Measurements from ENCODE around the gene USP28.

The USP28 gene

GRCh38 chr11:113850188-113850587 lies 25.2 kb downstream of the USP28 start:
- Histone ChIP-seq H3K4me3 (IDR thresholded peaks at IDR 0.05; ENCODE audit: insufficient read depth, low read depth, low read length) (no peak overlapping the region), H3K27me3 (ENCODE audit: insufficient read depth, low read depth) (no peaks in the 10 kb centered on the region), H3K9ac (no peak overlapping the region), H3K4me1 (ENCODE audit: low read depth, poor library complexity, severe bottlenecking) (peaks cover 46% of the 10 kb centered on the region), H3K79me2 (ENCODE audit: insufficient read depth, low read depth) (no peaks in the 10 kb centered on the region), H3K27ac (no peak overlapping the region), H2AFZ (ENCODE audit: low read depth) (no peak overlapping the region), H3K4me2 (no peak overlapping the region), H3K36me3 (ENCODE audit: insufficient read depth) (no peaks in the 10 kb centered on the region), H4K20me1 (ENCODE audit: insufficient read depth) (no peaks in the 10 kb centered on the region)
- no peak for TF ChIP-seq CTCF (conservative IDR thresholded peaks at IDR 0.05; ENCODE audit: low read depth, low read length)

- H3K4me1 ChIP-seq (ENCODE audit: low read depth, poor library complexity, severe bottlenecking) = peaks cover 42% of the 10 kb centered on the region
- H3K36me3 ChIP-seq (ENCODE audit: insufficient read depth) = no peaks in the 10 kb centered on the region
- H3K27me3 ChIP-seq (ENCODE audit: insufficient read depth, low read depth) = no peaks in the 10 kb centered on the region
- H3K27ac ChIP-seq = no peak overlapping the region
- H3K79me2 ChIP-seq (ENCODE audit: insufficient read depth, low read depth) = no peaks in the 10 kb centered on the region
- H2AFZ ChIP-seq (ENCODE audit: low read depth) = no peak overlapping the region
- TF ChIP-seq CTCF (conservative IDR thresholded peaks at IDR 0.05; ENCODE audit: low read depth, low read length) = no peak
- H3K4me3 ChIP-seq (IDR thresholded peaks at IDR 0.05; ENCODE audit: insufficient read depth, low read depth, low read length) = no peak overlapping the region
- no peaks in the 10 kb centered on the region for H4K20me1 ChIP-seq (ENCODE audit: insufficient read depth)
- no peak overlapping the region for H3K9ac ChIP-seq
- no peak overlapping the region for H3K4me2 ChIP-seq
Measured at GRCh38 chr11:113849713-113850112, 25.7 kb downstream of the USP28 start.

GRCh38 chr11:113847580-113847979 lies 27.8 kb downstream of the USP28 start:
- Histone ChIP-seq H3K79me2 (ENCODE audit: insufficient read depth, low read depth) (no peaks in the 10 kb centered on the region), H3K4me3 (IDR thresholded peaks at IDR 0.05; ENCODE audit: insufficient read depth, low read depth, low read length) (no peak overlapping the region), H3K27me3 (ENCODE audit: insufficient read depth, low read depth) (no peaks in the 10 kb centered on the region), H3K9ac (no peak overlapping the region), H2AFZ (ENCODE audit: low read depth) (no peak overlapping the region), H3K4me1 (ENCODE audit: low read depth, poor library complexity, severe bottlenecking) (peaks cover 35% of the 10 kb centered on the region), H4K20me1 (ENCODE audit: insufficient read depth) (no peaks in the 10 kb centered on the region), H3K4me2 (peak overlapping the region; percentile 88), H3K36me3 (ENCODE audit: insufficient read depth) (no peaks in the 10 kb centered on the region), H3K27ac (peak overlapping the region; percentile 42)
- TF ChIP-seq CTCF (conservative IDR thresholded peaks at IDR 0.05; ENCODE audit: low read depth, low read length) = no peak

- H3K79me2 ChIP-seq (ENCODE audit: insufficient read depth, low read depth) = no peaks in the 10 kb centered on the region
- no peaks in the 10 kb centered on the region for H3K27me3 ChIP-seq (ENCODE audit: insufficient read depth, low read depth)
- H3K36me3 ChIP-seq (ENCODE audit: insufficient read depth) = no peaks in the 10 kb centered on the region
- H4K20me1 ChIP-seq (ENCODE audit: insufficient read depth) = no peaks in the 10 kb centered on the region
- H2AFZ ChIP-seq (ENCODE audit: low read depth) = no peak overlapping the region
- peak overlapping the region; percentile 63; the same call in 1 of the 2 replicates for H3K4me2 ChIP-seq
- H3K9ac ChIP-seq = no peak overlapping the region
- no peak overlapping the region for H3K4me3 ChIP-seq (IDR thresholded peaks at IDR 0.05; ENCODE audit: insufficient read depth, low read depth, low read length)
- no peak overlapping the region; the same call in 1 of the 2 replicates for H3K27ac ChIP-seq
- no peak for TF ChIP-seq CTCF (conservative IDR thresholded peaks at IDR 0.05; ENCODE audit: low read depth, low read length)
- H3K4me1 ChIP-seq (ENCODE audit: low read depth, poor library complexity, severe bottlenecking) = peaks cover 35% of the 10 kb centered on the region
Measured at GRCh38 chr11:113847111-113847510, 28.3 kb downstream of the USP28 start.
